Mesenchymal stem cell (in vitro differentiated cells and primary cell): Measurements from ENCODE around the gene PARN.

Experiments used
- DNase-seq: peaks from one replicate; pipeline ENCODE4 v3.0.0-alpha.2; 2013
- H2AFZ ChIP-seq: one replicate; pipeline ENCODE4 v1.6.1; 2013; ENCODE audit warnings: low read depth, mild to moderate bottlenecking, control low read depth, inconsistent platforms, low read length, moderate library complexity
- H2AK5ac ChIP-seq: 2 replicates; pipeline ENCODE4 v1.6.1; 2013; ENCODE audit warnings: low read length, moderate library complexity, mild to moderate bottlenecking, inconsistent platforms; ENCODE audit not compliant: severe bottlenecking
- H2BK120ac ChIP-seq: one replicate; pipeline ENCODE4 v1.6.1; 2013; ENCODE audit warnings: low read depth, mild to moderate bottlenecking, inconsistent platforms, low read length, moderate library complexity
- H2BK12ac ChIP-seq, 2 experiments: one replicate each; pipeline ENCODE4 v1.6.1; 2013; ENCODE audit warnings: inconsistent platforms in 2 of 2, low read length in 2 of 2, mild to moderate bottlenecking in 2 of 2, moderate library complexity in 2 of 2, control low read depth in 1 of 2
- H2BK15ac ChIP-seq: one replicate; pipeline ENCODE4 v1.6.1; 2013; ENCODE audit warnings: mild to moderate bottlenecking, low read depth, inconsistent platforms; ENCODE audit not compliant: poor library complexity, severe bottlenecking
- H2BK5ac ChIP-seq: 2 replicates; pipeline ENCODE4 v1.6.1; 2013; ENCODE audit warnings: low read depth, mild to moderate bottlenecking, low read length, control low read depth, inconsistent platforms; ENCODE audit not compliant: poor library complexity, severe bottlenecking
- H3K14ac ChIP-seq, 2 experiments: one replicate each; pipeline ENCODE4 v1.6.1; 2013; ENCODE audit warnings: inconsistent platforms in 2 of 2, low read length in 2 of 2, control low read depth in 1 of 2, mild to moderate bottlenecking in 1 of 2, moderate library complexity in 1 of 2
- H3K18ac ChIP-seq, 2 experiments: one replicate each; pipeline ENCODE4 v1.6.1; 2013; ENCODE audit warnings: inconsistent platforms in 2 of 2, low read length in 2 of 2, control low read depth in 1 of 2, low read depth in 1 of 2, mild to moderate bottlenecking in 1 of 2
- H3K23ac ChIP-seq, 2 experiments: one replicate each; pipeline ENCODE4 v1.6.1; 2013; ENCODE audit warnings: inconsistent platforms in 2 of 2, low read length in 2 of 2, mild to moderate bottlenecking in 2 of 2, moderate library complexity in 2 of 2, control low read depth in 1 of 2
- H3K27ac ChIP-seq: 2 replicates; pipeline ENCODE4 v1.5.1; 2013; ENCODE audit warnings: mild to moderate bottlenecking, moderate library complexity, low read length, control low read depth, inconsistent platforms; ENCODE audit not compliant: poor library complexity, severe bottlenecking
- H3K27me3 ChIP-seq, 2 experiments: 2 replicates each; pipeline versions ENCODE4 v1.6.1 to v1.7.0; 2013; ENCODE audit warnings: low read length in 2 of 2, mild to moderate bottlenecking in 2 of 2, moderate library complexity in 2 of 2, control low read depth in 1 of 2, inconsistent platforms in 1 of 2; ENCODE audit not compliant: control insufficient read depth in 1 of 2, insufficient read depth in 1 of 2
- H3K36me3 ChIP-seq, 2 experiments: 2 replicates each; pipeline versions ENCODE4 v1.6.1 to v1.7.0; 2013; ENCODE audit warnings: low read length in 2 of 2, control low read depth in 1 of 2, inconsistent platforms in 1 of 2, low read depth in 1 of 2, mild to moderate bottlenecking in 1 of 2; ENCODE audit not compliant: insufficient read depth in 2 of 2, control insufficient read depth in 1 of 2
- H3K4ac ChIP-seq, 2 experiments: one replicate each; pipeline ENCODE4 v1.6.1; 2013; ENCODE audit warnings: inconsistent platforms in 2 of 2, low read length in 2 of 2, mild to moderate bottlenecking in 2 of 2, moderate library complexity in 2 of 2, control low read depth in 1 of 2, low read depth in 1 of 2
- H3K4me1 ChIP-seq: 2 replicates; pipeline ENCODE4 v1.6.1; 2013; ENCODE audit warnings: low read depth, low read length, control low read depth; ENCODE audit not compliant: control insufficient read depth, insufficient read depth
- H3K4me2 ChIP-seq: 2 replicates; pipeline ENCODE4 v1.6.1; 2013; ENCODE audit warnings: low read length, mild to moderate bottlenecking, inconsistent platforms; ENCODE audit not compliant: poor library complexity, severe bottlenecking
- H3K4me3 ChIP-seq, 2 experiments: 2 replicates each; pipeline versions ENCODE4 v1.5.1 to v1.7.0; 2013; ENCODE audit warnings: low read length in 2 of 2, mild to moderate bottlenecking in 2 of 2, control low read depth in 1 of 2, low read depth in 1 of 2; ENCODE audit not compliant: insufficient read depth in 1 of 2
- H3K79me1 ChIP-seq: replicated peaks from 2 replicates; pipeline ENCODE4 v1.6.1; 2013; ENCODE audit warnings: mild to moderate bottlenecking, control low read depth, low read length, inconsistent platforms; ENCODE audit not compliant: poor library complexity, severe bottlenecking
- H3K9ac ChIP-seq: 2 replicates; pipeline ENCODE4 v1.7.0; 2013; ENCODE audit warnings: mild to moderate bottlenecking, low read length, moderate library complexity
- H3K9me3 ChIP-seq: 2 replicates; pipeline ENCODE4 v1.7.0; 2013; ENCODE audit warnings: mild to moderate bottlenecking, low read length; ENCODE audit not compliant: control insufficient read depth
- H4K8ac ChIP-seq: one replicate; pipeline ENCODE4 v1.6.1; 2013; ENCODE audit warnings: inconsistent platforms, mild to moderate bottlenecking, low read length, moderate library complexity
- H4K91ac ChIP-seq: one replicate; pipeline ENCODE4 v1.6.1; 2013; ENCODE audit warnings: mild to moderate bottlenecking, low read length, inconsistent platforms
- WGBS: methylation state at CpG from one replicate; pipeline ENCODE4 v1.1.7; 2013; ENCODE audit warnings: mixed read lengths; 5-methylcytosine and 5-hydroxymethylcytosine counted together

Gene PARN

GRCh38 chr16:14531613-14532012 lies 98.4 kb downstream of the PARN start:
- no peak overlapping the region for H2BK5ac ChIP-seq
- no peak overlapping the region for H2AFZ ChIP-seq
- H2BK120ac ChIP-seq: no peak overlapping the region
- H3K9ac ChIP-seq: no peak overlapping the region
- no peak overlapping the region for H3K27ac ChIP-seq
- H2AK5ac ChIP-seq: no peak overlapping the region
- H3K23ac ChIP-seq: no peak overlapping the region
- H3K27me3 ChIP-seq: no peaks in the 10 kb centered on the region
- H3K18ac ChIP-seq: no peak overlapping the region
- no peak overlapping the region for H3K4me3 ChIP-seq
- no peak overlapping the region for H3K4me2 ChIP-seq
- peaks cover 5% of the 10 kb centered on the region for H3K4me1 ChIP-seq
- no peak overlapping the region for H2BK12ac ChIP-seq
- H4K91ac ChIP-seq: no peak overlapping the region
- no peak overlapping the region for H3K4ac ChIP-seq
- H2BK15ac ChIP-seq: no peak overlapping the region
- no peaks in the 10 kb centered on the region for H3K9me3 ChIP-seq
- DNase-seq: no peak
- H3K14ac ChIP-seq: no peak overlapping the region
- no peak overlapping the region for H4K8ac ChIP-seq
- H3K36me3 ChIP-seq: peaks cover 5 to 13% of the 10 kb centered on the region in 2 experiments
- peaks cover 5% of the 10 kb centered on the region for H3K79me1 ChIP-seq
- WGBS: 98% methylated on average over 2 of the region's 5 CpGs

- H3K4me3 ChIP-seq: no peak overlapping the region
- DNase-seq: no peak
- no peak overlapping the region for H3K23ac ChIP-seq
- no peak overlapping the region for H3K4me2 ChIP-seq
- no peak overlapping the region for H2BK5ac ChIP-seq
- H4K8ac ChIP-seq: no peak overlapping the region
- no peaks in the 10 kb centered on the region for H3K9me3 ChIP-seq
- no peak overlapping the region for H2BK12ac ChIP-seq
- H3K9ac ChIP-seq: no peak overlapping the region
- H3K79me1 ChIP-seq: peaks cover 7% of the 10 kb centered on the region
- no peak overlapping the region for H3K27ac ChIP-seq
- H3K14ac ChIP-seq: no peak overlapping the region
- H3K18ac ChIP-seq: no peak overlapping the region
- 100% methylated on average over 1 of the region's 3 CpGs for whole genome bisulfite sequencing
- H2BK15ac ChIP-seq: no peak overlapping the region
- no peak overlapping the region for H2AFZ ChIP-seq
- H4K91ac ChIP-seq: no peak overlapping the region
- peaks cover 5% of the 10 kb centered on the region for H3K4me1 ChIP-seq
- H2AK5ac ChIP-seq: no peak overlapping the region
- H3K4ac ChIP-seq: no peak overlapping the region
- peaks cover 5 to 13% of the 10 kb centered on the region in 2 experiments for H3K36me3 ChIP-seq
- no peaks in the 10 kb centered on the region for H3K27me3 ChIP-seq
- H2BK120ac ChIP-seq: no peak overlapping the region
Observed at GRCh38 chr16:14531101-14531500, 99.0 kb downstream of the PARN start.

- Histone ChIP-seq H4K91ac (no peak overlapping the region), H3K4me1 (peaks cover 5% of the 10 kb centered on the region), H3K4ac (no peak overlapping the region), H3K9me3 (no peaks in the 10 kb centered on the region), H3K4me3 (no peak overlapping the region), H3K27me3 (no peaks in the 10 kb centered on the region), H3K23ac (no peak overlapping the region), H2AFZ (no peak overlapping the region), H2BK15ac (no peak overlapping the region), H3K27ac (no peak overlapping the region), H2BK12ac (no peak overlapping the region), H3K9ac (no peak overlapping the region), H2BK5ac (no peak overlapping the region), H3K18ac (no peak overlapping the region), H2BK120ac (no peak overlapping the region), H3K79me1 (peaks cover 9% of the 10 kb centered on the region), H4K8ac (no peak overlapping the region), H3K14ac (no peak overlapping the region), H2AK5ac (no peak overlapping the region), H3K36me3 (peaks cover 5 to 13% of the 10 kb centered on the region in 2 experiments), H3K4me2 (no peak overlapping the region)
- 98% methylated on average over 2 of the region's 2 CpGs for WGBS
- DNase-seq: no peak
Observed at GRCh38 chr16:14530046-14530445, 100.0 kb downstream of the PARN start.

- Histone ChIP-seq H2BK15ac (no peak overlapping the region), H3K36me3 (peaks cover 5 to 13% of the 10 kb centered on the region in 2 experiments), H4K91ac (no peak overlapping the region), H3K4me1 (peaks cover 5% of the 10 kb centered on the region), H3K79me1 (peaks cover 9% of the 10 kb centered on the region), H2AFZ (peak overlapping the region; percentile 64), H2BK12ac (peak overlapping the region in 1 of 2 experiments; percentile 54), H3K18ac (peak overlapping the region in 1 of 2 experiments; percentile 65), H3K27ac (peak overlapping the region; percentile 57), H2BK5ac (no peak overlapping the region), H3K4me2 (peak overlapping the region; percentile 84), H4K8ac (no peak overlapping the region), H3K14ac (no peak overlapping the region), H3K23ac (no peak overlapping the region), H3K27me3 (no peaks in the 10 kb centered on the region), H2AK5ac (peak overlapping the region; percentile 10), H3K4me3 (peak overlapping the region in 1 of 2 experiments; percentile 65), H2BK120ac (no peak overlapping the region), H3K4ac (no peak overlapping the region), H3K9me3 (no peaks in the 10 kb centered on the region), H3K9ac (peak overlapping the region; percentile 83)
- peak; percentile 86 for DNase-seq
- 22% methylated on average over 11 of the region's 11 CpGs for WGBS
Observed at GRCh38 chr16:14529010-14529669, 100.9 kb downstream of the PARN start.
